BE2C (cell line): ENCODE results near the gene TMX3.

Experiments used
- DNase-seq: peaks from one replicate; pipeline ENCODE4 v3.0.0-alpha.2; 2020
- H3K27me3 ChIP-seq: fragments of 250-450 bp; sonication (Bioruptor Pico); 2 replicates; pipeline ENCODE4 v1.5.1; 2020; ENCODE audit warnings: mild to moderate bottlenecking
- H3K36me3 ChIP-seq: fragments of 250-450 bp; sonication (Bioruptor Pico); 2 replicates; pipeline ENCODE4 v1.5.1; 2020; ENCODE audit warnings: mild to moderate bottlenecking
- H3K4me1 ChIP-seq: fragments of 250-450 bp; sonication (Bioruptor Pico); 2 replicates; pipeline ENCODE4 v1.5.1; 2020
- H3K4me3 ChIP-seq: 2 replicates; pipeline ENCODE4 v1.5.1; 2011; ENCODE audit warnings: low read depth, low read length
- H3K9me3 ChIP-seq: fragments of 250-450 bp; sonication (Bioruptor Pico); 2 replicates; pipeline ENCODE4 v1.5.1; 2020
- CTCF ChIP-seq: IDR thresholded peaks from 2 replicates; pipeline ENCODE4 v1.5.1; 2012; ENCODE audit warnings: mild to moderate bottlenecking, low read depth, low read length

Gene TMX3

GRCh38 chr18:68660354-68661183, 54.3 kb downstream of the TMX3 start:
- DNase-seq: no peak
- Histone ChIP-seq H3K4me3 (no peak overlapping the region), H3K4me1 (no peaks in the 10 kb centered on the region), H3K36me3 (no peaks in the 10 kb centered on the region), H3K27me3 (no peaks in the 10 kb centered on the region), H3K9me3 (no peaks in the 10 kb centered on the region)
- peak; percentile 41 for TF ChIP-seq CTCF

GRCh38 chr18:68648191-68648590, 66.7 kb downstream of the TMX3 start:
- H3K4me1 ChIP-seq: no peaks in the 10 kb centered on the region
- no peak for DNase-seq
- no peaks in the 10 kb centered on the region for H3K27me3 ChIP-seq
- no peaks in the 10 kb centered on the region for H3K9me3 ChIP-seq
- no peaks in the 10 kb centered on the region for H3K36me3 ChIP-seq
- TF ChIP-seq CTCF: no peak
- H3K4me3 ChIP-seq: no peak overlapping the region

- Histone ChIP-seq H3K27me3 (no peaks in the 10 kb centered on the region), H3K9me3 (no peaks in the 10 kb centered on the region), H3K4me3 (no peak overlapping the region), H3K36me3 (no peaks in the 10 kb centered on the region), H3K4me1 (peaks cover 2% of the 10 kb centered on the region; the same call in 1 of the 2 replicates)
- no peak for DNase-seq
- no peak for TF ChIP-seq CTCF
Measured at GRCh38 chr18:68642003-68642402, 72.9 kb downstream of the TMX3 start.

- Histone ChIP-seq H3K4me1 (peaks cover 2% of the 10 kb centered on the region; the same call in 1 of the 2 replicates), H3K4me3 (no peak overlapping the region), H3K9me3 (no peaks in the 10 kb centered on the region), H3K27me3 (no peaks in the 10 kb centered on the region), H3K36me3 (no peaks in the 10 kb centered on the region)
- no peak for DNase-seq
- no peak for TF ChIP-seq CTCF
Measured at GRCh38 chr18:68640861-68641260, 74.0 kb downstream of the TMX3 start.

GRCh38 chr18:68638613-68639012, 76.3 kb downstream of the TMX3 start:
- no peak for TF ChIP-seq CTCF
- Histone ChIP-seq H3K9me3 (no peaks in the 10 kb centered on the region), H3K27me3 (no peaks in the 10 kb centered on the region), H3K36me3 (no peaks in the 10 kb centered on the region), H3K4me3 (no peak overlapping the region), H3K4me1 (peaks cover 2% of the 10 kb centered on the region; the same call in 1 of the 2 replicates)
- peak; percentile 21 for DNase-seq

GRCh38 chr18:68627812-68628211, 87.1 kb downstream of the TMX3 start:
- H3K36me3 ChIP-seq: no peaks in the 10 kb centered on the region
- DNase-seq: no peak
- no peaks in the 10 kb centered on the region for H3K9me3 ChIP-seq
- H3K4me3 ChIP-seq: no peak overlapping the region
- no peak for TF ChIP-seq CTCF
- no peaks in the 10 kb centered on the region for H3K4me1 ChIP-seq
- H3K27me3 ChIP-seq: no peaks in the 10 kb centered on the region
